ENCODE results near the gene TADA3. TPM values are rescaled to one million over a fixed set of nuclear protein-coding genes. Genes with fewer than 3 reads are reported as not detected.

TADA3 gene
- total and polyA plus RNA-seq, 2 experiments from 2014 or later = 29.1 to 61.7 TPM

GRCh38 chr3:9767418-9767817 is 24.9 kb downstream of the TADA3 start (continued):
- no peak for TF ChIP-seq CTCF (conservative IDR thresholded peaks at IDR 0.05; ENCODE audit: low read depth in 2 of 2)
- TF ChIP-seq EZH2phosphoT487 (IDR thresholded peaks at IDR 0.05; ENCODE audit: unreplicated experiment) = no peak
- TF ChIP-seq JUNB (IDR thresholded peaks at IDR 0.05; ENCODE audit: unreplicated experiment) = no peak
- TF ChIP-seq ETS1 (IDR thresholded peaks at IDR 0.05) = no peak

GRCh38 chr3:9765865-9766264 is 26.4 kb downstream of the TADA3 start:
- no peak overlapping the region for H3K4me3 ChIP-seq
- no peak overlapping the region for H3K4me2 ChIP-seq
- peaks cover 3% of the 10 kb centered on the region; the same call in 2 of the 3 replicates for H3K36me3 Mint-ChIP-seq (ENCODE audit: low read depth)
- DNase-seq (ENCODE audit: low spot score) (peak; percentile 25), ATAC-seq (peak; percentile 5)
- H3K79me2 ChIP-seq (replicated peaks; ENCODE audit: insufficient read depth) = no peaks in the 10 kb centered on the region
- no peaks in the 10 kb centered on the region for H3K36me3 ChIP-seq (ENCODE audit: insufficient read depth)
- H4K20me1 ChIP-seq (replicated peaks; ENCODE audit: insufficient read depth) = no peaks in the 10 kb centered on the region
- H3K27me3 Mint-ChIP-seq (ENCODE audit: insufficient read depth, low read depth, poor library complexity) = peaks cover 40% of the 10 kb centered on the region
- H3K27me3 ChIP-seq (ENCODE audit: insufficient read depth) = peaks cover 43% of the 10 kb centered on the region
- H3K4me1 ChIP-seq (ENCODE audit: insufficient read depth) = no peaks in the 10 kb centered on the region
- H3K9me2 ChIP-seq (ENCODE audit: insufficient read depth) = no peaks in the 10 kb centered on the region
- no peak overlapping the region for H3K27ac ChIP-seq (ENCODE audit: low read depth)
- no peaks in the 10 kb centered on the region for H3F3A ChIP-seq (replicated peaks; ENCODE audit: low read depth)
- no peaks in the 10 kb centered on the region for H3K9me3 Mint-ChIP-seq
- H3K4me1 Mint-ChIP-seq = peaks cover 18% of the 10 kb centered on the region
- H2AFZ ChIP-seq = no peak overlapping the region
- no peak overlapping the region for H3K4me3 Mint-ChIP-seq
- H3K27ac Mint-ChIP-seq = no peak overlapping the region
- TF ChIP-seq ZNF462 (CRISPR knock-in tag; IDR thresholded peaks at IDR 0.05) (no peak), EZH2phosphoT487 (IDR thresholded peaks at IDR 0.05; ENCODE audit: unreplicated experiment) (no peak), CTCF (conservative IDR thresholded peaks at IDR 0.05; ENCODE audit: low read depth in 2 of 2) (no peak), ETS1 (IDR thresholded peaks at IDR 0.05) (no peak), ZNF331 (CRISPR knock-in tag; IDR thresholded peaks at IDR 0.05; ENCODE audit: low read depth) (no peak), REST (IDR thresholded peaks at IDR 0.05; ENCODE audit: unreplicated experiment) (no peak)

Data from GM23338 (cell line).